Mucosa of rectum (tissue), 2 donors: ENCODE measurements around the gene ITPR1.

Source experiments
- H3K27ac ChIP-seq, 2 donors: one replicate each; pipeline ENCODE4 v1.7.0; 2013; ENCODE audit warnings: inconsistent platforms in 2 of 2, low read depth in 2 of 2, low read length in 2 of 2
- H3K27me3 ChIP-seq, 2 donors: one replicate each; pipeline ENCODE4 v1.7.0; 2013; ENCODE audit warnings: low read length in 2 of 2; ENCODE audit not compliant: control insufficient read depth in 2 of 2, insufficient read depth in 2 of 2
- H3K36me3 ChIP-seq, 2 donors: one replicate each; pipeline ENCODE4 v1.7.0; 2013; ENCODE audit warnings: low read length in 2 of 2; ENCODE audit not compliant: control insufficient read depth in 2 of 2, insufficient read depth in 2 of 2
- H3K4me1 ChIP-seq, 2 donors: one replicate each; pipeline ENCODE4 v1.7.0; 2013; ENCODE audit warnings: low read length in 2 of 2, mild to moderate bottlenecking in 1 of 2; ENCODE audit not compliant: control insufficient read depth in 2 of 2, insufficient read depth in 2 of 2
- H3K4me3 ChIP-seq, 2 donors: one replicate each; pipeline ENCODE4 v1.7.0; 2013; ENCODE audit warnings: low read length in 2 of 2
- H3K9ac ChIP-seq, 2 donors: one replicate each; pipeline ENCODE4 v1.7.0; 2013; ENCODE audit warnings: low read length in 2 of 2, low read depth in 1 of 2, mild to moderate bottlenecking in 1 of 2
- H3K9me3 ChIP-seq, 2 donors: one replicate each; pipeline ENCODE4 v1.7.0; 2013; ENCODE audit warnings: low read length in 2 of 2; ENCODE audit not compliant: control insufficient read depth in 2 of 2
- donor health status: healthy.
- donor health status: Normal muscosa, but diverticular disease.

ITPR1 gene

DNA sequence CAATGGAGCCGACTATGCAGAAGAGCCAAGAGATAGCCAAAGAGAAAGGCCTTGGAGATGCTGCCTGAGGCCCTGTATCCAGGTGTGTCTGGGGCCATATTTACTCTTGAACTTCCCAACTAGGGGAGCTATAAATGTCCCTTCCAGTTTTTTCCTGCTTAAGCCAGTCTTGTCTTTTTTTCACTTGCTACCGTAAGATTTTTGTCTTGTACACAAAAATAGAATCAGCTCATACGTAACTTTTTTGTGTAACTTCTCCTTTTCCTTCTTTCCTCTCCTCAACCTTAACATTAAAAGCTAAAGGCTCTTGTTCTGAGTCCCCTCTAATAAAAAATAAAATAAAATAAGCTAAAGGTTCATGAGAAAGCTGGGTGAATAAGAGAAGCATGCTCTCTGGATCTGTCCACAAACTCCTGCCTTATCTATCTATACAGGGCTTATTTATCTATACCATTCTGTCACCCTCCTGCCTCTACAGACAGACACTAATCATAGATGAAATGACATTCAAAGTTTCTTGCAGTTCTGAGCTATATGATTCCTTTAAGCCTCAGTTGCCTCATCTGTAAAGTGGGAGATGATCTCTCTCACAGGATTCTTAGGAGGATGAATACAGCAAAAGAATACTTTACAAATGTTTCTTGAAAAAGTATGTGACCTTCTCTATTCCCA lies 30.6 kb upstream of the ITPR1 start:
- Histone ChIP-seq H3K4me3 (no peak overlapping the region), H3K27me3 (no peaks in the 10 kb centered on the region), H3K9ac (no peak overlapping the region), H3K9me3 (no peaks in the 10 kb centered on the region), H3K4me1 (peaks cover 4% of the 10 kb centered on the region in 2 donors), H3K36me3 (no peaks in the 10 kb centered on the region), H3K27ac (no peak overlapping the region)

DNA sequence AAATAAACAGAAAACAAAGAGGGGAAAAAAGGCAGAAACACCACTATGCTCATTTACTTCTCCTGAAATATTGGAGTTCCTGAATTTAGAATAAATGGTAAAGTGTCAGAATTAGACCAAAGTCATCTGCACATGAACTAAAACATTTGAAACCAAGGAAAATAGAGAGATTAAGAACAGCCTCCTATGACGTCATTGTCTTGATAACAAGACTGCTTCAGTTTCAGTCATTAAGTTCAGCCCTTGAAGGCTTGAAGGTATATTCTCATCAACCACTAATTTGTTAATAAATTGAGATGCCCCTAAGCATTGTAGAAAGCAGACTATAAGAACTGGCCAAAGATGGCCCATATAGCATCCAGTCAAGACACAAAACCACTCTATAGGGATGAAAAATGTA lies 28.6 kb upstream of the ITPR1 start:
- H3K9ac ChIP-seq: no peak overlapping the region
- H3K36me3 ChIP-seq: no peaks in the 10 kb centered on the region
- H3K4me1 ChIP-seq: peaks cover 4% of the 10 kb centered on the region in 2 donors
- no peaks in the 10 kb centered on the region for H3K9me3 ChIP-seq
- no peaks in the 10 kb centered on the region for H3K27me3 ChIP-seq
- H3K27ac ChIP-seq: no peak overlapping the region
- no peak overlapping the region for H3K4me3 ChIP-seq

DNA sequence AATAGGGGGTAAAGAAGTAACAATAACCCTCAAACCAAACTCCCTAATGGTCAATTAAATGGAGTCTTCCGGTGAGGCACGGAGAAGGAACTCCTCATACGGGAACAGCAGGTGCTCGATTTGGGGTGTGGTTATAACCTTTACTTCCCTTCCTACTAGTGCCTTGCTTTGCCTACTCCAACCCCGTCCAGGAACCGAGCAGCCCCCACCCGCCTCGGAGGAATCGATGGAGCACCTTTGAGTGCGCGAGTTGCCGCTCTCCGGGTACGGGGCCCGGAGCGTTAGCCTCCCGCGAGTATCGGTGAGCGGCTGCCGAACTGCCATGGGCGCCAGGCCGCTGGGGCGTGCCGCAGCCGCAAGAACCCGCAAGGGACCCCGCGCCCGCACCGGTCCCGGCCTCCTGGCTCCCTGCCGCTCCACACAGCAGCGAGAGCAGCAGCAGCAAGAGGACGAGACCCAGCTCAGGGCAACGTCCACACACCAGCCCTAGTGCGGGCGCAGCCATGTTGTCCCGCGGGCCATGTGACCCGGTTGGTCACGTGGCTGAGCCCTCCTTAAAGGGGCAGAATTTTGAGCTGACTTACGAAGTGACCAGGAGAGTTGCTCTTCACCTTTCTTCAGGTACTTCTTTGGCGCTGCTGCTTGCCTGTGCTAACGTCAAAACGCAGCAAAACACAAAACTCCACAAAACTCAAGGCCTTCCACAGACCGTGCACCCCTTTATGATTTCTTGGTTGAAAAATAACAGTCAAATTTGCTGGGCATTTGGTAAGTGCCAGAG lies 26.2 kb upstream of the ITPR1 start, which contains the start of gene SUMF1:
SUMF1 (minus strand) TSS at position 529 of the 781 bp plus-strand sequence; CDS start at position 505, 24 bp downstream.
- no peaks in the 10 kb centered on the region for H3K27me3 ChIP-seq
- H3K9me3 ChIP-seq: no peaks in the 10 kb centered on the region
- no peaks in the 10 kb centered on the region for H3K36me3 ChIP-seq
- peak within 1 kb of the TSS; percentile 85 to 99 for H3K4me3 ChIP-seq
- peaks cover 4% of the 10 kb centered on the region in 2 donors for H3K4me1 ChIP-seq
- H3K27ac ChIP-seq: peak within 1 kb of the TSS; percentile 83 to 87
- peak within 1 kb of the TSS; percentile 66 to 90 for H3K9ac ChIP-seq

DNA sequence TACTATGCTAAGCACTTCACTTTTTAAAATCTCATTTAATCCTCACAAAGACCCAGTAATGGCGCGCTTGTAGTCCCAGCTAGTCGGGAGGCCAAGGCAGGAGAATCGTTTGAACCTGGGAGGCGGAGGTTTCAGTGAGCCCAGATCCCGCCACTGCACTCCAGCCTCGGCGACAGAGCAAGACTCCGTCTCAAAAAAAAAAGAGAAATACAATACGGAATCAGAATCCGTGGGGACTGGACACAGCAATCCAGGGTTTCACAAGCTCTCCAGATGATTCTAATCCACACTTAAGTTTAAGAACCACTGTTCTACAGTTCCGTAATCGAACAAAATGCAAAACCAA lies 25.7 kb upstream of the ITPR1 start:
- no peaks in the 10 kb centered on the region for H3K9me3 ChIP-seq
- peak overlapping the region; percentile 83 to 87 for H3K27ac ChIP-seq
- peak overlapping the region; percentile 85 to 99 for H3K4me3 ChIP-seq
- H3K4me1 ChIP-seq: peaks cover 4% of the 10 kb centered on the region in 2 donors
- no peaks in the 10 kb centered on the region for H3K27me3 ChIP-seq
- peak overlapping the region in 1 of 2 donors; percentile 90 for H3K9ac ChIP-seq
- no peaks in the 10 kb centered on the region for H3K36me3 ChIP-seq

DNA sequence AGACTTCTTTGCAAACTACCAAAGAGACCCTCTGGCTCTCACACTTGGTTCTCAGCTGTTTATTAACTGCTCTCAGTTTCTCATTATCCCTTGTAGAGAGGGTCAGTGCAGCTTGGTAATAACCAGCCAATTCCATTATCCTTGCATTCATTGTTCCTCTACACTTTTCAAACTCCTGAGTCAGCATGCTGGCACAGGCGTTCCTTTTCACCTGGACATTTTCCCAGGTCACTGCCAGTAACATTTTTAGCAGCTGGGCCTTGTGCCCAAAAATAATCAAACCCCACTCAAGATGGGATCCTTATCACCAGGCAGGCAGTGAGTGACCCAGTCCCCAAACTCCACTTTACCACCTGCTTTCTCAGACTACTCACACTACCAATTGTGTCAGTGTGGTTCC lies 21.2 kb upstream of the ITPR1 start:
- Histone ChIP-seq H3K27me3 (no peaks in the 10 kb centered on the region), H3K4me1 (no peaks in the 10 kb centered on the region), H3K9me3 (no peaks in the 10 kb centered on the region), H3K4me3 (no peak overlapping the region), H3K27ac (no peak overlapping the region), H3K36me3 (no peaks in the 10 kb centered on the region), H3K9ac (no peak overlapping the region)

DNA sequence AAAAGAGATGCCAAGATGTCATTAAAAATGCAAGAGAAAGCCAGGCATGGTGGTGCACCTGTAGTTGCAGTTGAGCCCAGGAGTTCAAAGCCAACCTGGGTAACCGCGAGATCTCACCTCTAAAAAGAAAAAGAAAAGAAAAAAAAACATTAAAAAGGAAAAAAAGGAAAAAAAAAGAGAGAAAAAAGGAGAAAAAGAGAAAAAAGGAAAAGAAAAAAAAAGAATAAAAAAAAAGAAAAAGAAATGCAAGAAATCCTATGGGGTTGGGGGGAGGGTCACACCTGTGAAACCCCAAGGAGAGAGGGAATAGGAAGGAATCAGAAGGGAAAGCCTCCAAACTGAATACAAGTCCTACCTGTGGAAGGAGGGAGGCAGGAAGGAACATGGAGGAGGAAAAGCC lies 20.8 kb upstream of the ITPR1 start:
- no peak overlapping the region for H3K9ac ChIP-seq
- no peaks in the 10 kb centered on the region for H3K27me3 ChIP-seq
- H3K4me1 ChIP-seq: no peaks in the 10 kb centered on the region
- no peaks in the 10 kb centered on the region for H3K36me3 ChIP-seq
- no peak overlapping the region for H3K27ac ChIP-seq
- H3K4me3 ChIP-seq: no peak overlapping the region
- no peaks in the 10 kb centered on the region for H3K9me3 ChIP-seq

DNA sequence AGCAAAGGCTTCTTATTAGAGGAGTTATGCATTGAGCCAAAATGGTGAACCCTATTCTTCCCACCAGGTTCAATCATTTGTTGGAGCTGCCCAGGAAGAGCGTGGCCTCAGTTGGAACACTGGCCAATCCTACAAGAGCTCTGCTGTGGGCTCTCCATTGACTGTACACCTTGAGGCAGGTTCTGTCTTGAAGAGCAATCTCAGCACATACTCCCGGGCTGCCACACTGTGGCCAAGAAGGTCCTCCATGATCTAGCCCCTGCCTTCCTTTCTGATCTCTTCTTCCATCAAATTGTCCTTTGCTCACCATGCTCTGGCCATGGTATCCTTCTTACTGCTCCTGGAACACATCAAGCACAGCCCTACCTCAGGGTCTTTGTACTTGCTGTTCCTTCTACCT lies 20.4 kb upstream of the ITPR1 start:
- no peaks in the 10 kb centered on the region for H3K4me1 ChIP-seq
- H3K9ac ChIP-seq: no peak overlapping the region
- no peaks in the 10 kb centered on the region for H3K9me3 ChIP-seq
- no peaks in the 10 kb centered on the region for H3K27me3 ChIP-seq
- no peak overlapping the region for H3K4me3 ChIP-seq
- H3K27ac ChIP-seq: no peak overlapping the region
- H3K36me3 ChIP-seq: no peaks in the 10 kb centered on the region

DNA sequence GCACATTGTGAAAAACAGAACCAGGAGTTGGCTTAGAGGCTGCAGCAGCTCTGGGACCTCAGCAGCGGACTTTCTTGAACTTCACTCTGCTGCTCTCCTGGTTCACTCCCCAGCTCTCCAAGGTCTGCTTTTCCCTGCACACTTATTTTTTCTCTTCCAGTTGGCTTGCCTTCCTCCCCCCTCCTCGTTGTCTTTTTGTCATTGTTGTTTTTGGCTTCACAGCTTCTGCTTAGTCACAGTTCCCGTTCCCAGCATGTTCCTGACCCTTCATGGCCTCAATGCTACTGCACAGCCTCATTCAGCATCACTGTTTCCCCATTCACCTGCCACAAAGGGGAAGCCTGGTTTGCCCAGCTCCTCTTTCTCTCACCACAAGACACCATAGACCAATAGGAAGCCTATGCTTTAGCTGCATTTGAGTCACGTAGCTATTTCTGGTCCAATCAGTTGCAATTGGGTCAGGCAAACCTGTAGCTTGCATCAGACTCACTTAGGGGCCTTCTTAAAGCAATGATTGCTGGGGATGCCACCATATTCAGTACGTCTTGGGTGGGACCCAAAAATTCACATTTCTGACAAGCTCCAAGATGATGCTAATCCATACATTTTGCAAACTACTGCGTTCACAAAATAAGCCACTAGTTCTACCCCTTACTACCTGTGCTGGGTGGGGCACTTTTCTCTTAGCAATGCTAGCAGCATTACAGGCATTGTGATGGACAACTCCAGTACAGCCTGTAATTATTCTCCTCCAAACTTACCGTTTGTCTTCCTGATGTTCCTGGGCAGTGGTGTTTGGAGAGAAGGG lies 18.3 kb upstream of the ITPR1 start:
- no peak overlapping the region for H3K9ac ChIP-seq
- H3K36me3 ChIP-seq: no peaks in the 10 kb centered on the region
- H3K27me3 ChIP-seq: no peaks in the 10 kb centered on the region
- no peaks in the 10 kb centered on the region for H3K4me1 ChIP-seq
- peak overlapping the region in 1 of 2 donors; percentile 19 for H3K27ac ChIP-seq
- no peak overlapping the region for H3K4me3 ChIP-seq
- H3K9me3 ChIP-seq: no peaks in the 10 kb centered on the region

DNA sequence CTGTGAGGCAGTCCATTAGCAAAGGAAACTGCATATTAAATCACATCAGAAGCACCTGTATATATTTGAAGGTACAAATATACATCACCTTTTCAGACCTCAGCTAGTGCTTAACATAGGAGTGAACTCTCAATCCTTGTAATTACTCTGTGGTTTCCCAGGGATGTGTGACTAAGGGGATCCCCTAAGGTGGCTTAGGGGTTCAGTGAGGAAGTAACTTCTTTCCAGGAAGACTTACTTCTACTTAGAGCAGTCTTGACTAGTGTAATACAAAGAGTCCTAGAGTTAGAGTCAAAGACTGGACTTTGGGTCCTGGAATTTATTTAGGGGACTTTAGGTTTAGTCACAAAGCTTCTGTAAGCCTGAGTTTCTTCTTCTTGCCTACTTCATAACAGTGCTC lies 17.3 kb upstream of the ITPR1 start:
- H3K27ac ChIP-seq: no peak overlapping the region
- H3K9ac ChIP-seq: no peak overlapping the region
- no peak overlapping the region for H3K4me3 ChIP-seq
- no peaks in the 10 kb centered on the region for H3K4me1 ChIP-seq
- H3K9me3 ChIP-seq: no peaks in the 10 kb centered on the region
- no peaks in the 10 kb centered on the region for H3K36me3 ChIP-seq
- H3K27me3 ChIP-seq: no peaks in the 10 kb centered on the region

DNA sequence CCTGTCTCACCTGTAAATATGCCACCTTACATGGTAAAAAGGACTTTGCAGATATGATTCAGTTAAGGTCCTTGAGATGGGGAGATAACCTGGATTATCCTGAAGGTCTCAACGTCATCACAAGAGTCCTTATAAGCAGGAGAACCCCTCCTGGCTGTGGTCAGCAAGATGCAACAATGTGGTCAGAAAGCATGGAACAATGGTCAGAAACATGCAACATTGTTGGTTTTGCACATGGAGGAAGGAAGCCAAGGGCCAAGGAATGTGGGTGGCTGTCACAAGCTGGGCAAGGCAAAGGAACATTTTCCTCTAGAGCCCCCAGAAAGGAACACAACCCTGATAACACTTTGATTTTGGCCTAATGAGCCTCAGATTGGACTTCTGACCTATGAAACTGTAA lies 16.7 kb upstream of the ITPR1 start:
- Histone ChIP-seq H3K9me3 (no peaks in the 10 kb centered on the region), H3K9ac (no peak overlapping the region), H3K27ac (no peak overlapping the region), H3K4me3 (no peak overlapping the region), H3K36me3 (no peaks in the 10 kb centered on the region), H3K27me3 (no peaks in the 10 kb centered on the region), H3K4me1 (no peaks in the 10 kb centered on the region)
